Subcutaneous abdominal adipose tissue (tissue), 5 donors: ENCODE results near the gene BMP2K.
A peak's percentile ranks its signal among the peaks of the same experiment; 100 is the strongest.

ENCODE experiments used
- H3K27ac ChIP-seq: one replicate; pipeline ENCODE4 v1.7.0; 2013; ENCODE audit warnings: low read depth, mild to moderate bottlenecking, inconsistent platforms, low read length, moderate library complexity
- H3K27me3 ChIP-seq, 5 donors: one replicate each; pipeline ENCODE4 v1.7.0; 2013; ENCODE audit warnings: low read length in 5 of 5, inconsistent platforms in 1 of 5; ENCODE audit not compliant: control insufficient read depth in 5 of 5, insufficient read depth in 4 of 5
- H3K36me3 ChIP-seq, 5 donors: one replicate each; pipeline ENCODE4 v1.7.0; 2013; ENCODE audit warnings: low read length in 5 of 5; ENCODE audit not compliant: control insufficient read depth in 5 of 5, insufficient read depth in 5 of 5
- H3K4me1 ChIP-seq, 5 donors: one replicate each; pipeline ENCODE4 v1.7.0; 2013; ENCODE audit warnings: low read length in 5 of 5, mild to moderate bottlenecking in 3 of 5, moderate library complexity in 1 of 5; ENCODE audit not compliant: control insufficient read depth in 5 of 5, insufficient read depth in 5 of 5
- H3K4me3 ChIP-seq, 5 donors: one replicate each; pipeline ENCODE4 v1.7.0; 2013; ENCODE audit warnings: low read length in 5 of 5, low read depth in 1 of 5
- H3K9ac ChIP-seq, 5 donors: one replicate each; pipeline ENCODE4 v1.7.0; 2013; ENCODE audit warnings: low read length in 5 of 5, mild to moderate bottlenecking in 4 of 5, moderate library complexity in 3 of 5
- H3K9me3 ChIP-seq, 5 donors: one replicate each; pipeline ENCODE4 v1.7.0; 2013; ENCODE audit warnings: low read length in 5 of 5; ENCODE audit not compliant: control insufficient read depth in 5 of 5
- donor health status: healthy.
- donor health status: healthy.
- donor health status: healthy.
- donor health status: healthy.
- donor health status: healthy.

BMP2K gene

DNA sequence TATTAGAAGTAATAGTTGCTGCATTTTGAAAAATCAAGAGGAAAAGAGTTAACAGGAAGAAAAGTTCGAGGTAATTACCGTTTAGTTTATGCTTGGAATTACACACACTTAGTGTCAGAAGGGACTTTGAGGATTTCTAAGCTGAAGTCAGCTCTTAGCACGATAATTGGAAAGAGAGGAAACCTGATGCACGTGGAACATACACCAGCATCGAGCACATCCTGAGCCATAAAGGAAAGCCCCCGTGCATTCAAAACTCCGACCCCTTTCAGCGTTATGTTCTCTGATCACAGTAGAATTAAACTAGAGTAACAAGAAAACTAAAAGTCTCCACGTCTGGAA lies 163.5 kb downstream of the BMP2K start:
- Histone ChIP-seq H3K27ac (no peak overlapping the region), H3K27me3 (no peaks in the 10 kb centered on the region), H3K4me3 (peak overlapping the region; percentile 57 to 95 (median 94)), H3K9me3 (no peaks in the 10 kb centered on the region), H3K4me1 (peaks cover 0 to 20% (median 17%) of the 10 kb centered on the region in 5 donors), H3K9ac (peak overlapping the region in 4 of 5 donors; percentile 22 to 68 (median 42)), H3K36me3 (no peaks in the 10 kb centered on the region)

DNA sequence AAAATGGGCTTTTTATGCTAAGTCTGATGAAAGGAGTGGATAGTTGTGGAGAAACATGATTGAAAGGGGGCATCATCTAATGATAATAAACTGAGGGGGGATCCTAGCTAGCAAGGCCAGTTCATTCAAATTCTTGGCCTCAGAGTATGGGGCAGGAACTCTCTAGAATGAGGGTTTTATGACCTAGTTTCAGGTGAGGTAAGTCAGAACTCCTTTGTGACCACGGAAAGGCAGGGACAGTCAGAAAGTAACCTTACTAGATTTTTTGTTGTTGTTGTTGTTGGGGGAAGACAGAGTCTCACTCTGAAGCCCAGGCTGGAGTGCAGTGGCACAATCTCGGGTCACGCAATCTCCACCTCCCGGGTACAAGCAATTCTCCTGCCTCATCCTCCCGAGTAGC lies 164.6 kb downstream of the BMP2K start:
- peaks cover 0 to 20% (median 17%) of the 10 kb centered on the region in 5 donors for H3K4me1 ChIP-seq
- H3K9me3 ChIP-seq = no peaks in the 10 kb centered on the region
- H3K36me3 ChIP-seq = no peaks in the 10 kb centered on the region
- no peak overlapping the region for H3K27ac ChIP-seq
- H3K9ac ChIP-seq = no peak overlapping the region
- H3K4me3 ChIP-seq = no peak overlapping the region
- no peaks in the 10 kb centered on the region for H3K27me3 ChIP-seq

DNA sequence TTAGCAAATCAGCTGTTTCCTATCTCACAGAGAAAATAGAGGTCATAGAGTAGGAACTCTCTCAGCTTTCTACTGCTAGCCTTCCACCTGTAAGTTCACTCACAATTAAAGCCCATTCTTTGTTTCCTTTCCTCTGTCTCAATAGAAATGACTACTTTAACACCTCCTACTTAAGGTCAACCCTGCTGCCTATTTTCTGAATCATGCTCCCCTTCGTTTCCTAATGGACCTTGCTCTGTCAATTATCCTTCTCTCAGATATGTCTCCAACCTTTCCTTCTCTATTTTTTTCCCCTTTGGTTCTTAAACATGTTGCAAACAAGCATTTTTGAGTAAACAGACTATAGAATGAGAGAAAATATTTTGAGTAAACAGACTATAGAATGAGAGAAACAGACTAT lies 168.2 kb downstream of the BMP2K start:
- Histone ChIP-seq H3K9ac (no peak overlapping the region), H3K4me3 (no peak overlapping the region), H3K27me3 (no peaks in the 10 kb centered on the region), H3K9me3 (no peaks in the 10 kb centered on the region), H3K4me1 (peaks cover 0 to 7% (median 6%) of the 10 kb centered on the region in 5 donors), H3K36me3 (no peaks in the 10 kb centered on the region), H3K27ac (no peak overlapping the region)

DNA sequence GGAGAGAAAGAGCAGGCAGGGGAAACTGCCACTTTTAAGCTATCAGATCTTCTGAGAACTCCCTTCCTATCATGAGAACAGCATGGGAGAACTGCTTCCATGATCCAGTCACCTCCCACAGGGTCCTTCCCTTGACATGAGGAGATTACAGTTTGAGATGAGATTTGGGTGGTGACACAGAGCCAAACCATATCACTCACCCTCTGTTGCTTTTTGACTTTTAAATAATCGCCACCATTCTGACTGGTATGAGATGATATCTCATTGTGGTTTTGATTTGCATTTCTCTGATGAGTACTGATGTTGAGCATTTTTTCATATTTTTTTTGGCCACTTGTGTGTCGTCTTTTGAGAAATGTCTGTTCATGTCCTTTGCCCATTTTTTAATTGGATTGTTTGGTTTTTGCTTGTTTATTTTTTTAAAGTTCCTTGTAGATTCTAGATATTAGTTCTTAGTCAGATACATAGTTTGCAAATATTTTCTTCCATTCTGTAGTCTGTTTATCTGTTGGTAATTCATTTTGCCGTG lies 169.6 kb downstream of the BMP2K start:
- Histone ChIP-seq H3K27ac (no peak overlapping the region), H3K9me3 (no peaks in the 10 kb centered on the region), H3K36me3 (no peaks in the 10 kb centered on the region)

DNA sequence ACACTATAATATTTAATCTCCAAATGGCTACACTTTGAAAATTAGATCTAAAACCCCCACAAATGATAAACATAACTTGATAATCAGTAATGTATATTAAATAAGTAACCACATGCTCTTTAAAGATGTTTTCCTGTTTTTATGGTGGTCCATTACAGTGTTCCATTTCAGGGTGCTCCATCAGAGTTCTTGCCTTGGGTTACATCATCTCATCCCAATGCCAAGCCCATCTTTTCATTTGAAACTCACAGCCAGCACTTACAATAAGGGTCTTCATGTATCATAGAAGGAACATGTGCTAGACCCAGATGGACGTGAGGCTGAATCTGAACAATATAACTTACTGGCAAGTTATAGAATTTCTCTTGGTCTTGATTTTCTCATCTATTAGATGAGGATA lies 173.6 kb downstream of the BMP2K start:
- H3K36me3 ChIP-seq = no peaks in the 10 kb centered on the region
- no peaks in the 10 kb centered on the region for H3K27me3 ChIP-seq
- no peak overlapping the region for H3K9ac ChIP-seq
- no peak overlapping the region for H3K27ac ChIP-seq
- no peaks in the 10 kb centered on the region for H3K9me3 ChIP-seq
- H3K4me1 ChIP-seq = no peaks in the 10 kb centered on the region
- no peak overlapping the region for H3K4me3 ChIP-seq

More for the DNA sequence above, 169.6 kb downstream of the BMP2K start:
- Histone ChIP-seq H3K9ac (no peak overlapping the region), H3K4me3 (no peak overlapping the region), H3K27me3 (no peaks in the 10 kb centered on the region), H3K4me1 (no peaks in the 10 kb centered on the region)

DNA sequence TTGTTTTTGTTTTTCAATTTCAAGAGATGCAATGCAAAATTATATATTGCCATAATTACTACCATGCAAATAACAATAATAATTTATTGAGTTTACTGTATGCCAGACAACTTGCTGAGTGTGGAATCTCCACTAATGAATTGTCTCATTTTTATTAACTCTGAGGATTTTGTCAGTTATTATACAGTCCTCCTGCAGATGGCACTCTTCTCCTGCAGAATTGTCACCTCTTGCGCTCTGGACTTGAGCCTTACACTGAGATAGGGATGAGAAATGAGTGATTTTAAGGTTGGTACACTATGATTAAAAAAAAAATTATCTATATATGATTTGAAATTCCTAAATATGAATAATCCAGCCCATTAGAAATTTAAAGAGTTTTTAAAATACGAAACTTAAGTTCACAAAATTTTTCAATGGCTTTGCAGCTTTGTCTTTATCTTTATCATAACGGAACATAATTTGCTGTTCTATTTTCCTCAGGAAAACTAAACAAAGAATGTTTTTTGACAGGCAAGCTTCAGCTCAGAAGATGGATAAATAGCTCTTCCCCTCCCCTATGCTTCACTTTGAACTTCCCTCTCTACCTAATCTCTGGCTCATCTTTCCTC lies 175.8 kb downstream of the BMP2K start:
- no peak overlapping the region for H3K9ac ChIP-seq
- H3K4me1 ChIP-seq = no peaks in the 10 kb centered on the region
- no peaks in the 10 kb centered on the region for H3K27me3 ChIP-seq

DNA sequence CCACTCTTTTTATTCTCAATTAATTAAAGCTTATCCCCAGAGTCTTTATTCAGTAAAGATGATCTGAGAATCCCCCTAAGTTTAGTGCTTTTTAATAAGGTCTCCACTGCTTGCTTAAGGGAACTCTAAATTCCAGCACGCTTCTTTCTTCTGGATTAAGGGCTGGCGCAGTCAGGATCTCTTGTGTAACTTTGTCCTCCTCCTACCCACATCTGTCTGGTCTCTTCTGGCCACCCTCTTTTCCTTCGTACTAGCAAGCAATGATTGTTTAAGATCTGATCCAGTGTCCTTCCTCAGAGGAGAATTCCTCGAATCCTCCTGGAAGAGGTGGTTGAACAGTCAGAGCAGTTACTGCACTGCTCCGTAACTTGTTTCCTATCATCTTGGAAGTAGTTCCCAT lies 177.1 kb downstream of the BMP2K start:
- Histone ChIP-seq H3K36me3 (no peaks in the 10 kb centered on the region), H3K27ac (no peak overlapping the region), H3K9me3 (no peaks in the 10 kb centered on the region), H3K4me1 (no peaks in the 10 kb centered on the region), H3K9ac (no peak overlapping the region), H3K27me3 (no peaks in the 10 kb centered on the region), H3K4me3 (no peak overlapping the region)

More for the DNA sequence above, 175.8 kb downstream of the BMP2K start:
- Histone ChIP-seq H3K4me3 (no peak overlapping the region), H3K9me3 (no peaks in the 10 kb centered on the region), H3K36me3 (no peaks in the 10 kb centered on the region), H3K27ac (no peak overlapping the region)

DNA sequence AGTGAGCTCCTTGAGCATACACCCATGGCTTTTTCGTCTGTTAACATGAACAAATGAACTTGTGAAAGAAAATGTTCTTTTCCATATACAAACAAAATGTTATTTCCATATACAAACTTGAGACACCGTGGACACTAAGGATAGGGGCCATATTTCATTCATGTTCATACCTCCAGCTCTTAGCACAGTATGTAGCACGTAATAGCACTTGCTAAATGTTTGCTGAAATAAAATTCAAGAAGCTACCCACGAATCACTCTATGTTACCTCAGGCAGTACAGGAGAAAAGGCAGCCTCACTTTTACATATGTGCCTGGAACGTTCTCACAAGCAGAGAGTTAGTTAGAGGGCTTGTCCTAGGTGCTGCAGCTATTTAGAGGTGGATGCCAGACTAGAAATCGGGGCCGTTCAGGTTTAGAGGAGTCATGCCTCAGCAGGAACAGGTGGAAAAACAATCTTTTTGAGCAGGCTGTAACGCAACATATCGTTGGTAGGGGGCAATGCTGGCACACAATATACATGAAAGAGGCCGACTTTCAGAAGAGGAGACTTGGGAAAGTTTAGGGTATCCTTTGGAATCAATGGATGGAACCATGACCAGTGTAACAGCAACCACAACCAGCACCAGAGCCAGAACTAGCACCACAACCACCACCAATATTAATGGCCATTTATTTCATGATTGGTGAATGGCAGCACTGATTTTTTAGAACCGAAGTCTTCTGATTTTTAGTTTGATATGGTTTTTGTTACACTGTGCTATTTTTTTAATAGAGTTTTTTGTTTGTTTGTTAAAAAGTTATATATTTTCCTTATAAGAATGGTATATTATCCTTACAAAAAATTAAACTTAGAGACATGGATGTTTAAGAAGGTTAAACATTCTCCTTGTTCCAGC lies 177.9 kb downstream of the BMP2K start:
- no peaks in the 10 kb centered on the region for H3K36me3 ChIP-seq
- H3K27ac ChIP-seq = no peak overlapping the region
- no peaks in the 10 kb centered on the region for H3K4me1 ChIP-seq
- H3K9ac ChIP-seq = no peak overlapping the region
- no peaks in the 10 kb centered on the region for H3K9me3 ChIP-seq
- H3K27me3 ChIP-seq = no peaks in the 10 kb centered on the region
- no peak overlapping the region for H3K4me3 ChIP-seq

DNA sequence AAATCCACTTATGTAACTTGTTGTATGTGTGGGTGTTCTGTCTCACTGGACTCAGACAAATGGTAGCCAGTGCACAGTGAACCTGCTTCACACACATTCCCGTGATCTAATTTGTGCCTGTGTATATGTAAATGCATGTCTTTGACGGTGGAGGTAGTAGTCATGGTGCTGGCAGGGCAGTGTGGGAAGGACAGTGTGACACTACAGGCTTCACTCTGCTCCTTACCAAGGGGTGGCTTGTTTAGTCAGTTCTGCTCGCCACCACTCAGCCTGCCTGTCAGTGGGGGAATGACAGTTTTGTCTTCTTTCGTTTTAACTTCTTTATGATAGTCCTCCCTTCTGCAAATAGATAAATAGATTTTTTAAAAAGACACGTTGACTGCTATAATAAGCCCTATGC lies 180.8 kb downstream of the BMP2K start:
- Histone ChIP-seq H3K9me3 (no peaks in the 10 kb centered on the region), H3K27me3 (no peaks in the 10 kb centered on the region)

DNA sequence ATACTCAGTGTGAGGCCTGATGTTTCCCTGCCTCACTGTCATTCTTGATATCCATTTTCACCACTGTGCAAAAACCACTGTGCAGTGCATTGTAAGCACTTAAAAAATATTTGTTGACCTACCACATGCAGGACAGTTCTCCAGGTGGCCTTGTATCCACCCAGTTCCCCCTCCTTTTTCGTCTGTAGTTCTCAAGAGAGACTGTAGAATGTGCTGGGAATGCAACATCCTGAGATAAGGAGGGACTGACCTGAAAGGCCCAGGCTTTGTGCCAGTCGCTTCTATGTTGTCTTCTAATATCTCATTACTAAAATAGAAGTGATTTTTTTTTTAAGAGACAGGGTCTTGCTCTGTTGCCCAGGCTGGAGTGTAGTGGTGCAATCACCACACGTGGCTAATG lies 184.8 kb downstream of the BMP2K start:
- no peak overlapping the region for H3K9ac ChIP-seq
- H3K36me3 ChIP-seq = no peaks in the 10 kb centered on the region
- H3K27ac ChIP-seq = no peak overlapping the region

More for the DNA sequence above, 180.8 kb downstream of the BMP2K start:
- Histone ChIP-seq H3K4me1 (no peaks in the 10 kb centered on the region), H3K9ac (no peak overlapping the region), H3K27ac (no peak overlapping the region), H3K4me3 (no peak overlapping the region), H3K36me3 (no peaks in the 10 kb centered on the region)

More for the DNA sequence above, 184.8 kb downstream of the BMP2K start:
- no peaks in the 10 kb centered on the region for H3K4me1 ChIP-seq
- no peak overlapping the region for H3K4me3 ChIP-seq
- H3K27me3 ChIP-seq = no peaks in the 10 kb centered on the region
- H3K9me3 ChIP-seq = no peaks in the 10 kb centered on the region
